HepG2 (cell line): ENCODE data around the gene INTS7. TPM values are rescaled to one million over a fixed set of nuclear protein-coding genes. Genes with fewer than 3 reads are reported as not detected.

Source experiments
- ATAC-seq: fragments of 200-7000 bp; cut with Tn5 transposase; 3 replicates; pipeline ENCODE4 v1.9.1; 2020; ENCODE audit warnings: mild to moderate bottlenecking, moderate library complexity
- BruUV-seq: library from RNA; stranded (reverse); fragments of 400-500 nt; replicated peaks from 2 replicates; lab custom pipeline; 2021; lab: Mats Ljungman, UMichigan
- CTCF ChIA-PET: fragments of 300-600 bp; formaldehyde crosslinking; extraction: SDS; loops from one replicate; lab custom pipeline; 2021; ENCODE audit warnings: low total read pairs, inconsistent platforms, low intra/inter-chr PET ratio; lab: Yijun Ruan, JAX
- POLR2A ChIA-PET: fragments of 350-600 bp; sonication (Branson Sonifier 250); formaldehyde crosslinking; loops from one replicate; lab custom pipeline; 2020; ENCODE audit warnings: antibody characterized with exemption, inconsistent platforms; lab: Yijun Ruan, JAX
- DNase-seq: peaks from one replicate; pipeline ENCODE4 v3.0.0-alpha.2; 2015; ENCODE audit warnings: low spot score
- FAIRE-seq: peaks from 3 replicates; lab custom pipeline; 2011; peaks lifted over from hg19 to GRCh38; lab: Jason Lieb, UNC
- H2AFZ ChIP-seq: one replicate; pipeline ENCODE4 v1.6.1; 2011; ENCODE audit warnings: low read length, inconsistent platforms
- H3K27ac ChIP-seq: fragments of 300-600 bp; 3 replicates; pipeline ENCODE4 v1.8.0; 2011; ENCODE audit warnings: mixed run types, mild to moderate bottlenecking, mixed read lengths, low read length, inconsistent platforms; ENCODE audit not compliant: insufficient read depth; ENCODE audit errors: extremely low read length
- H3K27me3 ChIP-seq, 2 experiments: fragments of 200-600 bp in 1 of 2; 2 replicates in 1 of 2; 3 replicates in 1 of 2; pipeline versions ENCODE4 v1.6.0 to v1.8.0; 2011; ENCODE audit warnings: low read length in 2 of 2, mild to moderate bottlenecking in 2 of 2, moderate library complexity in 2 of 2, inconsistent platforms in 1 of 2; ENCODE audit not compliant: insufficient read depth in 2 of 2, control insufficient read depth in 1 of 2
- H3K36me3 ChIP-seq, 2 experiments: fragments of 200-600 bp in 1 of 2; replicated peaks in 1 of 2; 2 replicates in 1 of 2; 3 replicates in 1 of 2; pipeline versions ENCODE4 v1.5.1 to v1.8.0; 2011; ENCODE audit warnings: low read length in 2 of 2, inconsistent platforms in 1 of 2; ENCODE audit not compliant: insufficient read depth in 2 of 2, control insufficient read depth in 1 of 2
- H3K4me1 ChIP-seq: 2 replicates; pipeline ENCODE4 v1.5.1; 2012; ENCODE audit warnings: low read length, inconsistent platforms; ENCODE audit not compliant: insufficient read depth
- H3K4me2 ChIP-seq: 2 replicates; pipeline ENCODE4 v1.6.0; 2011; ENCODE audit warnings: low read depth, low read length, inconsistent platforms
- H3K4me3 ChIP-seq, 3 experiments: fragments of 200-600 bp in 1 of 3; sonication (generic), shearing (Covaris generic) in 1 of 3; replicated peaks in 1 of 3; 2 replicates each; pipeline ENCODE4 v1.5.1; 2011 to 2016; ENCODE audit warnings: low read length in 3 of 3, inconsistent platforms in 2 of 3, low read depth in 2 of 3, mild to moderate bottlenecking in 2 of 3, control low read depth in 1 of 3, mixed read lengths in 1 of 3; ENCODE audit not compliant: insufficient read depth in 1 of 3
- H3K79me2 ChIP-seq: one replicate; pipeline ENCODE4 v1.6.1; 2011; ENCODE audit warnings: low read length, inconsistent platforms; ENCODE audit not compliant: insufficient read depth
- H3K9ac ChIP-seq: 2 replicates; pipeline ENCODE4 v1.6.0; 2011; ENCODE audit warnings: mild to moderate bottlenecking, low read depth, low read length, inconsistent platforms; ENCODE audit not compliant: insufficient read depth
- H3K9me3 ChIP-seq: 2 replicates; pipeline ENCODE4 v1.5.1; 2012; ENCODE audit warnings: mild to moderate bottlenecking, low read length
- H4K20me1 ChIP-seq: 2 replicates; pipeline ENCODE4 v1.6.0; 2011; ENCODE audit warnings: inconsistent platforms, mild to moderate bottlenecking, low read length, moderate library complexity; ENCODE audit not compliant: insufficient read depth
- ETV5 ChIP-seq: IDR thresholded peaks from 2 replicates; pipeline ENCODE4 v1.6.1; 2018; ENCODE audit warnings: missing biosample characterization, missing genetic modification reagents, inconsistent platforms, borderline replicate concordance
- FOSL2 ChIP-seq: sonication (generic); formaldehyde crosslinking; IDR thresholded peaks from 2 replicates; pipeline ENCODE4 v1.4.0; 2020; ENCODE audit warnings: missing genetic modification reagents
- MTA3 ChIP-seq: sonication (generic); formaldehyde crosslinking; IDR thresholded peaks from 2 replicates; pipeline ENCODE4 v1.4.0; 2020; ENCODE audit warnings: missing genetic modification reagents
- RARG ChIP-seq: sonication (generic); formaldehyde crosslinking; IDR thresholded peaks from 2 replicates; pipeline ENCODE4 v1.4.0; 2020; ENCODE audit warnings: low read depth, mild to moderate bottlenecking, missing genetic modification reagents
- SAP130 ChIP-seq: IDR thresholded peaks from 2 replicates; pipeline ENCODE4 v1.6.1; 2016; ENCODE audit warnings: low read depth
- TOE1 ChIP-seq: sonication (generic); formaldehyde crosslinking; IDR thresholded peaks from 2 replicates; pipeline ENCODE4 v1.4.0; 2020; ENCODE audit warnings: mild to moderate bottlenecking, missing genetic modification reagents
- ZNF251 ChIP-seq: sonication (generic); formaldehyde crosslinking; IDR thresholded peaks from 2 replicates; pipeline ENCODE4 v1.9.0; 2021; ENCODE audit warnings: mild to moderate bottlenecking, missing genetic modification reagents
- ZNF644 ChIP-seq: IDR thresholded peaks from 2 replicates; pipeline ENCODE4 v1.6.1; 2016; ENCODE audit warnings: low read depth
- WGBS: methylation state at CpG from one replicate; pipeline ENCODE4 v1.1.6; 2017; ENCODE audit warnings: low lambda C conversion rate; 5-methylcytosine and 5-hydroxymethylcytosine counted together
- in situ Hi-C: cut with HindIII; loops from 2 replicates; pipeline ENCODE4 v1.10.0; 2017; ENCODE audit warnings: low pct_unique_long_range_greater_than_20kb; ENCODE audit not compliant: extremely low pct_ligation_motif_present
- intact Hi-C: fragments of 100-400 bp; cut with micrococcal nuclease; formaldehyde crosslinking; loops from one replicate; pipeline ENCODE4 v1.10.0; 2022; ENCODE audit not compliant: unreplicated experiment
- polyA plus RNA-seq, 8 experiments: library from polyadenylated mRNA; depleted of rRNA in 3 of 8; stranded (reverse) in 7 of 8; unstranded in 1 of 8; fragments of >200 nt; fragmentation: Illumina TruSeq in 4 of 8; extraction: Trizol in 4 of 8; gene quantifications; 2 replicates each; pipeline versions ENCODE4 v1.2.1 to v1.2.3, GENCODE V29; 2011 to 2016; ENCODE audit warnings: low read depth in 4 of 8, missing spikeins in 1 of 8, mixed read lengths in 1 of 8; ENCODE audit not compliant: insufficient read depth in 1 of 8
- total RNA-seq, 5 experiments: library from RNA; depleted of rRNA; stranded (reverse); fragments of >200 nt; fragmentation: Illumina TruSeq; extraction: Trizol; gene quantifications; 2 replicates each; pipeline ENCODE4 v1.2.3, GENCODE V29; 2016; ENCODE audit warnings: low read depth in 1 of 5
- TF ChIP-seq, protein P1 (sequence below): sonication (generic); IDR thresholded peaks from 2 replicates; pipeline ENCODE4 v1.6.1; 2016; ENCODE audit warnings: low read depth, borderline replicate concordance

The INTS7 gene
- total and polyA plus RNA-seq, 2 of the 13 experiments (the other 11 are each of a cell fraction or from before 2014, with no cell fraction given), result 18.3 to 22.4 TPM

GRCh38 chr1:211952299-211952698, 83.1 kb downstream of the INTS7 start:
- POLR2A ChIA-PET, result interaction anchor here (0.6 kb wide), 1 partner anchor 22 kb away, joined by 3 read pairs; no protein-coding TSS in a partner anchor
- intact Hi-C loops (no loop called here), in situ Hi-C loops (no loop called here)
- no peaks in the 10 kb centered on the region for H3K79me2 ChIP-seq
- no peaks in the 10 kb centered on the region for H3K9me3 ChIP-seq
- H3K4me1 ChIP-seq, result peaks cover 23% of the 10 kb centered on the region
- no peak overlapping the region for H2AFZ ChIP-seq
- H4K20me1 ChIP-seq, result no peaks in the 10 kb centered on the region
- no peak for FAIRE-seq
- H3K27me3 ChIP-seq, result no peaks in the 10 kb centered on the region
- BruUV-seq, result no TSS peak
- H3K4me3 ChIP-seq, result no peak overlapping the region
- no peak overlapping the region for H3K4me2 ChIP-seq
- TF ChIP-seq MTA3, result no peak
- TF ChIP-seq RARG, result no peak
- TF ChIP-seq, all 625 proteins: peak for 0
- Histone ChIP-seq H3K9ac (no peak overlapping the region), H3K36me3 (no peaks in the 10 kb centered on the region; a peak in 1 of 5 replicates), H3K27ac (no peak overlapping the region)
- CTCF ChIA-PET, result no interaction called here
- DNase-seq, result no peak
- WGBS, result 92% methylated on average over 2 of the region's 2 CpGs
- no peak for ATAC-seq

DNA sequence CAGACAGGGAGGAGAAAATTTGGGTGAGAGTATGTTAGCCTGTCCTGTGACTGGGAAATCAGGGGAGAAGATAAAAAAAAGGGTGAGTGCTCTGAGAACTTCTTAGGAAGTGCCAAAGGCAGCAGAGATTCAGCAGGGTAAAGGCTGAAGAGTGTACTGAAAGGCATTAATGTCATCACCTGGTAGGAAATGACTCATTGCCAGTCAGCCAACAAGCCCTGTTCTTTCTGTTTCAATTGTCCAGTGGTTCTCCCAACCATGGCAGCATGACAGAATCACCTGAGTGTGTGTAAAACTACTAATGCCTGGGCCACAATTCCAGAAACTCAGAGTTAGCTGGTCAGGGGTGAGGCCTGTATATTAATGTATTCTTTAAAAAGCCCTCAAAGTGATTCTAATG, 83.5 kb downstream of the INTS7 start:
- Histone ChIP-seq H4K20me1 (no peaks in the 10 kb centered on the region), H3K4me2 (no peak overlapping the region)
- TF ChIP-seq FOSL2 (CRISPR knock-in tag), result peak; percentile 88
- peak; percentile 65; the same call in 1 of the 2 replicates for TF ChIP-seq ZNF644
- TF ChIP-seq ZNF251 (CRISPR knock-in tag), result no peak
- TF ChIP-seq SAP130 (CRISPR knock-in tag), result peak; percentile 40; the same call in 1 of the 2 replicates
- peak; percentile 47; the same call in 1 of the 2 replicates for TF ChIP-seq ETV5
- TF ChIP-seq, protein P1, sequence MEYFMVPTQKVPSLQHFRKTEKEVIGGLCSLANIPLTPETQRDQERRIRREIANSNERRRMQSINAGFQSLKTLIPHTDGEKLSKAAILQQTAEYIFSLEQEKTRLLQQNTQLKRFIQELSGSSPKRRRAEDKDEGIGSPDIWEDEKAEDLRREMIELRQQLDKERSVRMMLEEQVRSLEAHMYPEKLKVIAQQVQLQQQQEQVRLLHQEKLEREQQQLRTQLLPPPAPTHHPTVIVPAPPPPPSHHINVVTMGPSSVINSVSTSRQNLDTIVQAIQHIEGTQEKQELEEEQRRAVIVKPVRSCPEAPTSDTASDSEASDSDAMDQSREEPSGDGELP, result peak; percentile 44; the same call in 1 of the 2 replicates
- TF ChIP-seq TOE1, result no peak
- TF ChIP-seq, all 625 proteins: peak for 5
- intact Hi-C loops, result no loop called here
- DNase-seq (peak; percentile 43), ATAC-seq (peak; percentile 59), FAIRE-seq (no peak)
- Histone ChIP-seq H3K4me1 (peaks cover 26% of the 10 kb centered on the region), H2AFZ (no peak overlapping the region), H3K36me3 (no peaks in the 10 kb centered on the region; a peak in 1 of 5 replicates), H3K9me3 (no peaks in the 10 kb centered on the region), H3K9ac (no peak overlapping the region), H3K27ac (no peak overlapping the region), H3K27me3 (no peaks in the 10 kb centered on the region), H3K4me3 (no peak overlapping the region), H3K79me2 (no peaks in the 10 kb centered on the region)
- CTCF ChIA-PET, result no interaction called here
- POLR2A ChIA-PET, result no interaction called here
- in situ Hi-C loops, result no loop called here
- BruUV-seq, result no TSS peak
